Activated CD4-positive, alpha-beta T cell treated with anti-CD3 and anti-CD28 coated beads, Interleukin-2, Interleukin-6, amounts not matched to agents 100 ng/mL and 50 ng/mL, durations not matched to agents 16 hours and 8 hours (primary cell): ENCODE measurements around the gene PRKCE.
A peak's percentile ranks its signal among the peaks of the same experiment; 100 is the strongest.

Source experiments
- DNase-seq: peaks from one replicate; pipeline ENCODE4 v3.0.0-alpha.2; 2020

Gene PRKCE

GRCh38 chr2:46067062-46067461 lies 415.6 kb downstream of the PRKCE start:
- DNase-seq = no peak

GRCh38 chr2:46067501-46068305 lies 416.2 kb downstream of the PRKCE start:
- peak; percentile 84 for DNase-seq

GRCh38 chr2:46068636-46069035 lies 417.2 kb downstream of the PRKCE start:
- DNase-seq = no peak

GRCh38 chr2:46071074-46071473 lies 419.6 kb downstream of the PRKCE start:
- DNase-seq = no peak

- DNase-seq = no peak
These were observed 420.8 kb downstream of the PRKCE start for GRCh38 chr2:46072101-46072820.

GRCh38 chr2:46073540-46074046 lies 422.1 kb downstream of the PRKCE start:
- no peak for DNase-seq

GRCh38 chr2:46074501-46074900 lies 423.0 kb downstream of the PRKCE start:
- DNase-seq = no peak

GRCh38 chr2:46075848-46076247 lies 424.4 kb downstream of the PRKCE start:
- no peak for DNase-seq

GRCh38 chr2:46076251-46076650 lies 424.8 kb downstream of the PRKCE start:
- DNase-seq = no peak

GRCh38 chr2:46076875-46077274 lies 425.4 kb downstream of the PRKCE start:
- DNase-seq = no peak

GRCh38 chr2:46077522-46078107 lies 426.1 kb downstream of the PRKCE start:
- DNase-seq = no peak

GRCh38 chr2:46079985-46080560 lies 428.6 kb downstream of the PRKCE start:
- peak; percentile 65 for DNase-seq

GRCh38 chr2:46082531-46083485 lies 431.3 kb downstream of the PRKCE start:
- no peak for DNase-seq

- no peak for DNase-seq
These were observed 435.1 kb downstream of the PRKCE start for GRCh38 chr2:46086578-46087070.

GRCh38 chr2:46087492-46087891 lies 436.0 kb downstream of the PRKCE start:
- no peak for DNase-seq

- no peak for DNase-seq
These were observed 439.5 kb downstream of the PRKCE start for GRCh38 chr2:46091004-46091403.

GRCh38 chr2:46091961-46092667 lies 440.6 kb downstream of the PRKCE start:
- DNase-seq = peak; percentile 28

- no peak for DNase-seq
These were observed 443.2 kb downstream of the PRKCE start for GRCh38 chr2:46094689-46095088.

- no peak for DNase-seq
These were observed 444.4 kb downstream of the PRKCE start for GRCh38 chr2:46095830-46096229.

- no peak for DNase-seq
These were observed 444.8 kb downstream of the PRKCE start for GRCh38 chr2:46096260-46096659.
